Activated T-cell treated with anti-CD3 and anti-CD28 coated beads for 1 hour (primary cell): ENCODE data around the gene MGAT5.

Source experiments
- DNase-seq: peaks from one replicate; pipeline ENCODE4 v3.0.0-alpha.2; 2020; ENCODE audit warnings: low read depth

Gene MGAT5

GRCh38 chr2:134449751-134450513 lies 196.1 kb downstream of the MGAT5 start:
- DNase-seq: no peak

GRCh38 chr2:134451347-134451630 lies 197.4 kb downstream of the MGAT5 start:
- DNase-seq: no peak

- DNase-seq: no peak
Observed at GRCh38 chr2:134452042-134452733, 198.3 kb downstream of the MGAT5 start.

GRCh38 chr2:134453476-134453875 lies 199.6 kb downstream of the MGAT5 start:
- DNase-seq: no peak

- DNase-seq: no peak
Observed at GRCh38 chr2:134453973-134454372, 200.1 kb downstream of the MGAT5 start.

- DNase-seq: no peak
Observed at GRCh38 chr2:134454426-134454825, 200.6 kb downstream of the MGAT5 start.

GRCh38 chr2:134454931-134455330 lies 201.1 kb downstream of the MGAT5 start:
- DNase-seq: no peak

- no peak for DNase-seq
Observed at GRCh38 chr2:134455426-134455825, 201.6 kb downstream of the MGAT5 start.

GRCh38 chr2:134457353-134457752 lies 203.5 kb downstream of the MGAT5 start:
- DNase-seq: no peak

- DNase-seq: no peak
Observed at GRCh38 chr2:134457765-134458472, 204.0 kb downstream of the MGAT5 start.

GRCh38 chr2:134458473-134458853 lies 204.6 kb downstream of the MGAT5 start:
- DNase-seq: no peak

- DNase-seq: no peak
Observed at GRCh38 chr2:134458950-134459349, 205.1 kb downstream of the MGAT5 start.

GRCh38 chr2:134459706-134460406 lies 206.0 kb downstream of the MGAT5 start:
- no peak for DNase-seq

GRCh38 chr2:134460583-134460998 lies 206.7 kb downstream of the MGAT5 start:
- DNase-seq: no peak

- DNase-seq: no peak
Observed at GRCh38 chr2:134461511-134461910, 207.6 kb downstream of the MGAT5 start.

- DNase-seq: no peak
Observed at GRCh38 chr2:134462275-134462674, 208.4 kb downstream of the MGAT5 start.

- no peak for DNase-seq
Observed at GRCh38 chr2:134462791-134463698, 209.2 kb downstream of the MGAT5 start.

- DNase-seq: no peak
Observed at GRCh38 chr2:134463699-134464022, 209.8 kb downstream of the MGAT5 start.

- DNase-seq: no peak
Observed at GRCh38 chr2:134465228-134466105, 211.6 kb downstream of the MGAT5 start.

GRCh38 chr2:134466141-134466540 lies 212.3 kb downstream of the MGAT5 start:
- peak; percentile 18 for DNase-seq

- no peak for DNase-seq
Observed at GRCh38 chr2:134468164-134468563, 214.3 kb downstream of the MGAT5 start.
